Peyer's patch (tissue), 4 donors: ENCODE measurements around the gene SELENOT.

ENCODE experiments used
- POLR2A ChIP-seq, 2 donors: fragments of 450-650 bp; IDR thresholded peaks; one replicate each; pipeline ENCODE4 v1.5.1; 2017; ENCODE audit warnings: antibody characterized with exemption in 2 of 2, mild to moderate bottlenecking in 2 of 2, moderate library complexity in 2 of 2
- TF ChIP-seq, protein P1 (sequence below), 6 experiments: fragments of 450-650 bp in 4 of 6; fragments of 200-600 bp in 2 of 6; sonication (generic) in 1 of 6; IDR thresholded peaks; one replicate each; pipeline ENCODE4 v1.5.1; 2017 to 2019; ENCODE audit warnings: antibody characterized with exemption in 6 of 6, mild to moderate bottlenecking in 3 of 6, moderate library complexity in 1 of 6

DNA sequence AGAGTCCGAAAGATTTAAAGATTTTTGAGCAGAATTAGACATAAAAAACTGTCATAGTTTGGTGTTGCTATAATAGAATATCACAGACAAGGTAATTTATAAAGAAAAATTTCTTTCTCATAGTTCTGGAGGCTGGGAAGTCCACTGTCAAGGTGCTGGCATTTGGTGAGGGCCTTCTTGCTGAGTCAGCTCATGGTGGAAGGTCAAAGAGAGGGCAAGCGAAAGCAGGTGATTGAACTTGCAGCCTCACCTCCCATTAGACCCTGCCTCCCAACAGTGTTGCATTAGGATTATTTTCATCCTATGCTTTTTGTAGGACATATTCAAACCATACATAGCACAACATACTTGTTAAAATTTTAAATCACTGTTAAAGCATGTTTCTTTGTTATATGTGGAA lies 9.9 kb downstream of the SELENOT start:
- TF ChIP-seq, protein P1, sequence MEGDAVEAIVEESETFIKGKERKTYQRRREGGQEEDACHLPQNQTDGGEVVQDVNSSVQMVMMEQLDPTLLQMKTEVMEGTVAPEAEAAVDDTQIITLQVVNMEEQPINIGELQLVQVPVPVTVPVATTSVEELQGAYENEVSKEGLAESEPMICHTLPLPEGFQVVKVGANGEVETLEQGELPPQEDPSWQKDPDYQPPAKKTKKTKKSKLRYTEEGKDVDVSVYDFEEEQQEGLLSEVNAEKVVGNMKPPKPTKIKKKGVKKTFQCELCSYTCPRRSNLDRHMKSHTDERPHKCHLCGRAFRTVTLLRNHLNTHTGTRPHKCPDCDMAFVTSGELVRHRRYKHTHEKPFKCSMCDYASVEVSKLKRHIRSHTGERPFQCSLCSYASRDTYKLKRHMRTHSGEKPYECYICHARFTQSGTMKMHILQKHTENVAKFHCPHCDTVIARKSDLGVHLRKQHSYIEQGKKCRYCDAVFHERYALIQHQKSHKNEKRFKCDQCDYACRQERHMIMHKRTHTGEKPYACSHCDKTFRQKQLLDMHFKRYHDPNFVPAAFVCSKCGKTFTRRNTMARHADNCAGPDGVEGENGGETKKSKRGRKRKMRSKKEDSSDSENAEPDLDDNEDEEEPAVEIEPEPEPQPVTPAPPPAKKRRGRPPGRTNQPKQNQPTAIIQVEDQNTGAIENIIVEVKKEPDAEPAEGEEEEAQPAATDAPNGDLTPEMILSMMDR (IDR thresholded peaks at IDR 0.05): no peak
- TF ChIP-seq POLR2A (IDR thresholded peaks at IDR 0.05): no peak
